ENCODE data around the gene FAAP20.

The FAAP20 gene

DNA sequence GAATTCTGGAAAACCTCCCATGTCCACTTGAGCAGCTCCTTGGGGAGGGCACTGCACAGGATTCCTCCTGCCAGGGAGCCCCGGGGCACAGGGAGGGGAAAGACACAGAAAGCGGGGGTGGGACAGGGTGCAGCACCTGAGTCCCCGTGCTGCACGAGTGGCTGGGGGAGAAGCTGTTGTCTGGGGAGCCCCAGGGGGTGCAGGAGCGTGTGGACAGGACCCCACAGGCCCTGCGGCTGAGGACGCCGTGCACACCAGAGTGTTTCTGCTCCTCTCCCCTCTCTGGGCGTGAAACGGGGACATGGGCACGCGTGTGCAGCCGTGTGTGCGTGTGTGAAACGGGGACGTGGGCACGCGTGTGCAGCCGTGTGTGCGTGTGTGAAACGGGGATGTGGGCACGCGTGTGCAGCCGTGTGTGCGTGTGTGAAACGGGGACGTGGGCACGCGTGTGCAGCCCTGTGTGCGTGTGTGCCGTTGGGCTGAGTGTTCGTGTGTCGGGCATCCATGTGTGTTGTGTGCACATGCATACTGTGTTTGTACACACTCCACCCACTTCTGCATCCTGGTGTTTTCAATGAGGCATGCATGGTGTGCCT, 21.9 kb downstream of the FAAP20 start:
- H3K27me3 ChIP-seq (replicated peaks; ENCODE audit: control insufficient read depth, insufficient read depth, low read length), result no peaks in the 10 kb centered on the region
- TF ChIP-seq, protein P1, sequence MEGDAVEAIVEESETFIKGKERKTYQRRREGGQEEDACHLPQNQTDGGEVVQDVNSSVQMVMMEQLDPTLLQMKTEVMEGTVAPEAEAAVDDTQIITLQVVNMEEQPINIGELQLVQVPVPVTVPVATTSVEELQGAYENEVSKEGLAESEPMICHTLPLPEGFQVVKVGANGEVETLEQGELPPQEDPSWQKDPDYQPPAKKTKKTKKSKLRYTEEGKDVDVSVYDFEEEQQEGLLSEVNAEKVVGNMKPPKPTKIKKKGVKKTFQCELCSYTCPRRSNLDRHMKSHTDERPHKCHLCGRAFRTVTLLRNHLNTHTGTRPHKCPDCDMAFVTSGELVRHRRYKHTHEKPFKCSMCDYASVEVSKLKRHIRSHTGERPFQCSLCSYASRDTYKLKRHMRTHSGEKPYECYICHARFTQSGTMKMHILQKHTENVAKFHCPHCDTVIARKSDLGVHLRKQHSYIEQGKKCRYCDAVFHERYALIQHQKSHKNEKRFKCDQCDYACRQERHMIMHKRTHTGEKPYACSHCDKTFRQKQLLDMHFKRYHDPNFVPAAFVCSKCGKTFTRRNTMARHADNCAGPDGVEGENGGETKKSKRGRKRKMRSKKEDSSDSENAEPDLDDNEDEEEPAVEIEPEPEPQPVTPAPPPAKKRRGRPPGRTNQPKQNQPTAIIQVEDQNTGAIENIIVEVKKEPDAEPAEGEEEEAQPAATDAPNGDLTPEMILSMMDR (IDR thresholded peaks at IDR 0.05; ENCODE audit: insufficient read depth, low read length, poor library complexity, severe bottlenecking), result no peak
- DNase-seq (ENCODE audit: extremely low read depth, insufficient read length), result no peak
- no peaks in the 10 kb centered on the region for H3K36me3 ChIP-seq (ENCODE audit: control insufficient read depth, insufficient read depth, low read length)
- H3K4me3 ChIP-seq (replicated peaks; ENCODE audit: low read depth, low read length), result no peak overlapping the region

DNA sequence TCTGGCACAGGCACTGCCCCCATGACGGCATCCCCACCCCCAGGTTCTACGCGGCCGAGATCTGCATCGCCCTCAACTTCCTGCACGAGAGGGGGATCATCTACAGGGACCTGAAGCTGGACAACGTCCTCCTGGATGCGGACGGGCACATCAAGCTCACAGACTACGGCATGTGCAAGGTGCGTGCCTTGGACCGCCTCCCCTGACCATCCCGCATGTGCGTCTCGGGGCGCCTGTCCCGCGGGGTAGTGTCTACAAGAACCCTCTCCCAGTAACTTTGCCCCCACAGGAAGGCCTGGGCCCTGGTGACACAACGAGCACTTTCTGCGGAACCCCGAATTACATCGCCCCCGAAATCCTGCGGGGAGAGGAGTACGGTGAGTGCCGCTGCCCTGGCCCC, 22.6 kb downstream of the FAAP20 start:
- TF ChIP-seq, protein P1 (IDR thresholded peaks at IDR 0.05; ENCODE audit: insufficient read depth, low read length, poor library complexity, severe bottlenecking), result no peak
- Histone ChIP-seq H3K36me3 (ENCODE audit: control insufficient read depth, insufficient read depth, low read length) (no peaks in the 10 kb centered on the region), H3K27me3 (replicated peaks; ENCODE audit: control insufficient read depth, insufficient read depth, low read length) (no peaks in the 10 kb centered on the region), H3K4me3 (replicated peaks; ENCODE audit: low read depth, low read length) (no peak overlapping the region)
- DNase-seq (ENCODE audit: extremely low read depth, insufficient read length), result no peak

DNA sequence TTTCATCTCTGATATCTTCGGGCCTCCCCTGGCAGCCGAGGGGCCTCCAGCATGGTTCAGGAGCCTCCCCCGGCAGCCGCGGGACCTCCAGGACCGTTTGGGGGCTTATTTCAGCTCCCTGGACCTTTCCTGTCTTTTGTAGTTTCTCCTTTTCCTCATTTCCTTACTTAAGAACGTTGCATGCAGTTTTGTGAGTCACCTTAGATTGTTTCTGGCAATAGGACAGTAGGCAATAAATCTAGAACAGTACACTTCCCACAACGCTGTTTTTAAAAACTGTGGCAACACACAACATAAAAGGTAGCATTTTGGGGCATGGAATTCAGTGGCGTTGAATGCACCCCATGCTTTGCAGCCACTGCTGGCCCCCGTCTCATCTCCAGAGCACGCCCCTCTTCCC, 24.4 kb downstream of the FAAP20 start:
- TF ChIP-seq, protein P1 (IDR thresholded peaks at IDR 0.05; ENCODE audit: insufficient read depth, low read length, poor library complexity, severe bottlenecking), result no peak
- Histone ChIP-seq H3K4me3 (replicated peaks; ENCODE audit: low read depth, low read length) (no peak overlapping the region), H3K36me3 (ENCODE audit: control insufficient read depth, insufficient read depth, low read length) (no peaks in the 10 kb centered on the region), H3K27me3 (replicated peaks; ENCODE audit: control insufficient read depth, insufficient read depth, low read length) (no peaks in the 10 kb centered on the region)
- no peak for DNase-seq (ENCODE audit: extremely low read depth, insufficient read length)

DNA sequence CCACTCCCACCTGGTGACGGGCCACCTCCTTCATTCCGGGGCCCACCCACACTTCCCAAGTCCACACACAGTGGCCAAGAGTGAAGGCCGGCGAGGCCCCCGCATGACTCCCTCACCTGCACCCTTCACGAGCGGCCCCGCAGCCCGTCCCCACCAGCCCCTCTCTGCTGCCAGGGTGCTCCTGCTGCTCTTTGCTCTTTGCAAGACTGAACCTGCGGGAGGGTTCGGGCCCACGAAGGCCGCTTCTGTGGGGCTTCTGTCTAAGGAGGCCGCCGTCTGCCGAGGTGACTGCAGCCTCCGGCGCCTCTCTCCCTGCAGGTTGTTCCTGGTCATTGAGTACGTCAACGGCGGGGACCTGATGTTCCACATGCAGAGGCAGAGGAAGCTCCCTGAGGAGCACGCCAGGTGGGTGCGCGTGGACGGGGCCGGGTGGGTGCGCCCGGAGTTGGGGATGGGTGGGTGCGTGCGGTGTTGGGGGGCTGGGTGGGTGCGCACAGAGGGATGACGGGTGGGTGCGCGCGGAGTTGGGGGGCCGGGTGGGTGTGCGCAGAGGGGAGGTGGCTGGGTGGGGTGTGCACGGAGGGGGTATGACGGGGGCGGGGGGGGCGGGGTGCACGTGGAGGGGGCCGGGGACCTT, 25.3 kb downstream of the FAAP20 start:
- Histone ChIP-seq H3K4me3 (replicated peaks; ENCODE audit: low read depth, low read length) (no peak overlapping the region), H3K27me3 (replicated peaks; ENCODE audit: control insufficient read depth, insufficient read depth, low read length) (no peaks in the 10 kb centered on the region), H3K36me3 (ENCODE audit: control insufficient read depth, insufficient read depth, low read length) (no peaks in the 10 kb centered on the region)
- TF ChIP-seq, protein P1 (IDR thresholded peaks at IDR 0.05; ENCODE audit: insufficient read depth, low read length, poor library complexity, severe bottlenecking), result no peak
- DNase-seq (ENCODE audit: extremely low read depth, insufficient read length), result no peak

DNA sequence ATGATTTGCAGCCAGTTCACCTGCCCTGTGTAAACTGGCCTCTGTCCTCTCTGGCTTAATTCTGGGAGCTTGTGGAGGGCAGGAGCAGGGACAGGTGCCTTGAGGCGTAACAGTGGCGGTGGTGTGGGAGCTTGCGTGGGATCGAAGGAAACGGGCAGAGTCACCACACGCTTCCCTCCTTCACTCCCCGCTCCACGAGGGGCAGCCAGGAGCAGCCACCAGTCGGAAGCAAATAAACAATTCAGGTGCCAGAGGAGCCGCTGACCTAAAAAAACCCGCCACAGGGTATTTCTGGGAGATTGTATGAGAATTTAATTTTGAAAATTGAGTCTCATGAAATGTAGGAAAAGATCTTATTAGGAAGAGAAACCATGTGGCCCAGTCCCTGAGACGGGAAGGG, 26.0 kb downstream of the FAAP20 start:
- Histone ChIP-seq H3K27me3 (replicated peaks; ENCODE audit: control insufficient read depth, insufficient read depth, low read length) (no peaks in the 10 kb centered on the region), H3K36me3 (ENCODE audit: control insufficient read depth, insufficient read depth, low read length) (no peaks in the 10 kb centered on the region), H3K4me3 (replicated peaks; ENCODE audit: low read depth, low read length) (no peak overlapping the region)
- DNase-seq (ENCODE audit: extremely low read depth, insufficient read length), result no peak
- TF ChIP-seq, protein P1 (IDR thresholded peaks at IDR 0.05; ENCODE audit: insufficient read depth, low read length, poor library complexity, severe bottlenecking), result no peak

Measured in GM06990 (cell line).